Stimulated activated CD4-positive, alpha-beta T cell treated with anti-CD3 and anti-CD28 coated beads, Interleukin-12 subunit alpha, Interleukin-12 subunit beta, amount 100 ng/mL, for 24 hours (primary cell): Measurements from ENCODE around the gene A4GNT.
"Not testable (repeated sequence)": the region's sequence is repeated elsewhere in the genome, so short reads cannot be mapped to it uniquely, and the experiment has no call there.

ENCODE experiments used
- DNase-seq, 2 experiments: peaks; one replicate each; pipeline ENCODE4 v3.0.0-alpha.2; 2020; ENCODE audit warnings: low read depth in 2 of 2

The A4GNT gene

DNA sequence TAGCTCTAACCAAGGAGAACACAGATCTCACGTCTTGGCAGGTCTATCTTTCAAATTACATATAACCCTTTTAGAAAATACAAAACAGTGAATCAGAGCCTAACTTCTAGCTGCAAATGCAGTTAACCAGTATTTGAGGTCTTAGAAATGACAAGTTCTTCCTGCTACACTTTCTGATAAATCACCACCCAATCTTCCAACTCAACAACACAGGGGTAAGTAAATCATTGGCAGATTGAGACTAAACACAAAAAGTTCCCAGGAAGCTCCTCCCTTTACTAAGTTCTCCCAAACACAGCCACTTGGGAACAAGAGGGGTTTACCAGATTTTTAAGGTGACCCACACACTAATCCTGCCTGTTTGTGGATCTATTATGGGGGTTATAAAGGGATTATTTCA, at the start of gene A4GNT:
TSS of gene A4GNT (minus strand) at position 152 of the 400 bp plus-strand sequence. CDS start 1,134 bp downstream, outside the sequence.
- DNase-seq: no peak

DNA sequence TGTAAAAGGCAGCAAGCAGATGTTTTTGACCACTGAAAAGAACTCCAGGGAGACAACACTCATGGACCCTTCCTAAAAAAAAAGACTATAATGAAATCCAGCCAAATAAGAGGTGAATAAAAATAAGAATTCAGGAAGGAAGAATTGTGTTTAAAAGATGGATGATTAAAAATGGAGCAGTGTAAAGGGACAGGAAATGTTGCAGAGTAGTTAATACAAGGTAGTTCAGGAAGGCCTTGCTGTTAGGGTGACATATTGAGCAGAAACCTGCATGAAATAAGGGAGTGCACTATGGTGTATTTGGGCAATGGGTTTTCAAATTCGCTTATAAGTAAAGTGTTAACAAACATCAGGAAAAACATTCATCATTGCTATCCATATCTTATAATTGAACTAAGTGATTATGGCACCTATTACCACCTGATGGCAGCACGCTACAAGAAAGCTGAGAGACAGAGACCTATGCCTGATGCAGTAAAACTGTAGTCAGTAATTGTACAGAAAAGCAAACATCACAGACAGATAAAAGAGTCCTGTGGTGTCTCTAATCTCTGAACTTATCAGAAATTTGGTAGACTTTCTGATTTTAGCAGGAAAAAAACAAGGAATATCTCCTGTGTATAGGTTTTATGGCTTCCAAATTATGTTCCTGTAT, 48.3 kb upstream of the A4GNT start:
- DNase-seq: no peak

DNA sequence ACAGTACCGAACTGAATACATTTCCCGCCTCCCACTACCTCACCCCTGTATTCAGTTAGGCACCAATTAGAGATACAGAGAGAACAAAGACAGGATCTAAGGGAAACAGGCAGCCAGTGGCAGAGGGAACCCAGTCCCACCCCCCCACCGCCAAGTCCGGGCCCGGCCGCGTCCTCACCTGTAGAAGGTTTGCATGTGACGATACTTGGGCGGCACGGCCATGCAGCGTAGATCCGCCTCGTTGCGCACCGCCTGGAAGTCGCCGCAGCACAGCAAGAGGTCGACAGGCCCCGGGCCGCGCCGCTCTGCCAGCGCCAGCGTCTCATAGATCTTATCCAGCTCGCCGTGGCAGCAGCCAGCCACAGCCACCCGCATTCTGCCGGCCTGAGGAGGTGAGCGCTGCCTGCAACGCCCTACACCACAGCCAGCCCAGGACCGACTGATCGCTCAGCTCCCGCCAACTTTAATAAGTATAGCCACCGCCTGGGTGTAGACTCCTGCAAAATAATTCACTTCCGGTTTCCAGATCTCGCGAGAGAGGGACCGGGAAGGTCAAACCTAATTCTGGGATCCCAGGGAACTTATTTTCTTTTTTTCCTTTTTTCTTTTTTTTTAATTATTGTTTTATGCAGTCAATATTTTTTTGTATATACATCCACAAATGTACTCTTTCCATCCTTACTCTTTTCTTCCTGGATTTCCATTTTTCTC, 42.4 kb upstream of the A4GNT start, which contains the start of gene DBR1:
TSS of gene DBR1 (minus strand) at position 501 of the 711 bp plus-strand sequence. CDS start at position 375, 126 bp downstream.
- DNase-seq: peak; percentile 56 to 63

DNA sequence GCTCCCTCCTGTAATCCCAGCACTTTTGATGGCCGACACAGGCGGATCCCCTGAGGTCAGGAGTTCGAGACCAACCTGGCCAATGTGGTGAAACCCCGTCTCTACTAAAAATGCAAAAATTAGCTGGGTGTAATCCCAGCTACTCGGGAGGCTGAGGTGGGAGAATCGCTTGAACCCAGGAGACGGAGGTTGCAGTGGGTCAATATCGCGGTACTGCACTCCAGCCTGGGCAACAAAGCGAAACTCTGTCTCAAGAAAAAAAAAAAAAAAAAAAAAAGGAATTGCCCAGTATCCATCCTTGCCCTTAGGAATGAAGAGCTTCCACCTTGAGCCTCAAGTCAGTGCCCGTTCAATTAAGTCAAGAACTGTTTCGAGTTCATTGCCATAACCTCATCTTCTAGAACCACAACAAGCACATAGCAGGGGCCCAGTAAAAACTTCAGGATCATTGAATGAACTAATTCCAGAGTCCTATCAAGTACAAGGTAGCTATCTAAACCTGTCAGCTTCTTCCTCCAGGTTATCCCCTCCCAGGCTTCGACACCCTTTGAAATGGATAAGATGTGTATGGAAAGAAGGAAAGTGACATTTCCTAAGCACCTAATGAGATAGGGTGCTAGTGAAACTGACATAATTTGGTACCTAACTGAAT, 41.7 kb upstream of the A4GNT start:
- DNase-seq: no peak

DNA sequence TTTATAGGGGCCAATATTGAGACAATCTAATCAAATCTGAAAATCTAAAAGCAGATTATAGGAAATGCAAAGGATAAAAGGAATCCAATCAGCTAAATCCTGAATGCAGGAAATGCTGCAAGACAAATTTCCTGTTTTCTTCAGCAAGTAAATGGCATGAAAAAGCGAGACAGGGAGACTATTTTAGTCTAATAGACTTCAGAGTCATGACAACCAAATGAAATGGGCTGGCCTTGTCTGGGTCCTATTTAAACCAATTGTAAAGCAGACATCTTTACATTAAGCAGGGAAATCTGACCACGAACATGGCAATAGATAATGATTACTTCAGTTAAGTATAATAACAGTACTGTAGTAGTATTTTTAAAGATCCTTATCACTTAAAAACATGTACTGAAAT, 40.4 kb upstream of the A4GNT start:
- no peak for DNase-seq

DNA sequence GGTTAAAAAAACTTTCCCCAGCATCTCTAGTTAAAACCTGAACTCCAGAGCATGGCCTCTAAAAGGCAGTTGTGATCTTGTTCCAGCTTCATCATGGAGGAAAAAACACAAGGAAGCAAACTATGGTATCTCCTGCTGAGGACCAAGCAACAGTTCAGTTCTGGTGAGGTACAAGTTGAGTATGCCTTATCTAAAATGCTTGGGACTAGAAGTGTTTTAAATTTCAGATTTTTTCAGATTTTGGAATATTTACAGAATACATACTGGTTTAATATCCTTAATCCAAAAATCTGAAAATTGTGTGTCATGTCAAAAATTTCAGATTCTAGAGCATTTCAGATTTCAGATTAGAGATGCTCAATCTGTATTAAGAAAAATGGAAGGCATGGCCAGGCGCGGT, 32.9 kb upstream of the A4GNT start:
- no peak for DNase-seq

DNA sequence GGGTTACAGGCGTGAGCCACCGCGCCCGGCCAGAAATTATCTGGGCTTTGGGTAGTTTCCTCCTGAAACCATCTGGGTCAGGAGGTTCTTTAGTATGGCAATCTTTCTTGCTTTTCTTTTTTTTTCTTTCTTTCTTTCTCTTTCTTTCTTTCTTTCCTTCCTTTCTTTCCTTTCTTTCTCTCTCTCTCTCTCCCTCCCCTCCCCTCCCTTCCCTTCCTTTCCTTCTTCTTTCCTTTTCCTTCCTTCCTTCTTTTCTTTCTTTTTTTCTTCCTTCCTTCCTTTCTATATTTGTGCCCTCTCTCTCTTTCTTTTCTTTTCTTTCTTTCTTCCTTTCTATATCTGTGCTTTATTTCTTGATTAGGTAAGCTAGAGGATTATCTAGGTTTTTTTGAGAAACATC, 25.6 kb upstream of the A4GNT start:
- no peak for DNase-seq

DNA sequence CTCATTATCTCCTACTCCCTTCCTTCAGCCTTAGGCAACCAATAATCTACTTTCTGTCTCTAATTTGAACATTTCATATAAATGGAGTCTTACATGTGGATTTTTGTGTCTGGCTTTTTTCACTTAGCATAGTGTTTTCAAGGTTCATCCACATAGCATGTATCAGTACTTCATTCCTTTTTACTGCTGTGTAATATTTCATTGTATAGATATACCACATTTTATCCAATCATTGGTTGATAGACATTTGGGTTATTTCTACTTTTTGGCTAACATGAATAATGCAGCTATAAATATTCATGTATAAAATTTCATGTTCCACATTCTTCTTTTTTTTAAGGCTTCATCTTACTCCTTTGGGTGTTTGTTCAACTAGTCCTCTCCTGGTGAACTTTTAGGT, 22.3 kb upstream of the A4GNT start:
- no peak for DNase-seq

DNA sequence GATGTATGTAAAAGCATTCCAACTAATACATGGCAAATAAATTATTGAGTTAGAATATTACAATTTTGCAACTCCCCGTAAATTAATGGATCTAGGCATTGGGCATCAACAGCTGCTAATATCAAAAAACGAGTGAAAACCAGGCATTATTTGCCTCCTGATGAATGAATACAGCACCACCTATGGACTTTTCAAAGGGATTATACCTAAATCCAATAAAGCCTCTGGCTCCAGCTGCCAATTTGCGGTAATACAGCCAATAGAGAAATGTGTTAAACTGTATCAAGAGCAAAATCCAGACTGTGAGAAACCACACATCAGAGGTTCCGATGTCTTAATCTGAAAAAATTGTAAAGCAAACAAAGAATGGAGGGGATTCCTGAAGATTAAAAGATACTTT, 16.3 kb upstream of the A4GNT start:
- DNase-seq: no peak

DNA sequence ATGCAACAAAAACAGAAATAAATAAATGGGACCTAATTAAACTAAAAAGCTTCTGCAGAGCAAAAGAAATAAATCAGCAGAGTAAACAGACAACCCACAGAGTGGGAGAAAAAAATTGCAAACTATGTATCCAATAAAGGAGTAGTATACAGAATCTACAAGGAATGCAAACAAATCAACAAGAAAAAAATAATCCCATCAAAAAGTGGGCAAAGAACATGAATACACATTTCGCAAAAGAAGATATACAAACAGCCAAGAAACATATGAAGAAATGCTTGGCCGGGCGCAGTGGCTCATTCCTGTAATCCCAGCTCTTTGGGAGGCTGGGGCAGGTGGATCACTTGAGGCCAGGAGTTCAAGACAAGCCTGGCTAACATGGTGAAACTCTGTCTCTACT, 10.0 kb upstream of the A4GNT start:
- not testable (repeated sequence) for DNase-seq

DNA sequence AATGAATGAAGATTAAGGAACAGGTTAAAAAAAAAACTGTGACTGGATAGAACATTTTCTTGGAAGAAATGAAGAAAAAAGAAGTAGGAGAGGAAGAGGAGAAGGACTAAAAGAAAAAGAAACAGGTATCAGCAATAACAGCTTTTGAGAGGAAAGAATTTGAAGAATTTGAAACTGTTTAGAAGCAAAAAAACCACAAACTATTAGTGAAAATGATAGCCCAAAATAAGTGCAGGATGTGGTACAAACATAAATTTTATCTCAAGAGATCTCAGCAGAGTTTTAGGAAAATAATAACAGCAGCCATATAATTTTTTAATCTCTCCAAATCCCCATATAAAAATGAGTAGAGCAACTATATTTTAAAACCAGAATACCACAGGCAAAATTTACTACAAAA, 8.8 kb upstream of the A4GNT start:
- DNase-seq: no peak

DNA sequence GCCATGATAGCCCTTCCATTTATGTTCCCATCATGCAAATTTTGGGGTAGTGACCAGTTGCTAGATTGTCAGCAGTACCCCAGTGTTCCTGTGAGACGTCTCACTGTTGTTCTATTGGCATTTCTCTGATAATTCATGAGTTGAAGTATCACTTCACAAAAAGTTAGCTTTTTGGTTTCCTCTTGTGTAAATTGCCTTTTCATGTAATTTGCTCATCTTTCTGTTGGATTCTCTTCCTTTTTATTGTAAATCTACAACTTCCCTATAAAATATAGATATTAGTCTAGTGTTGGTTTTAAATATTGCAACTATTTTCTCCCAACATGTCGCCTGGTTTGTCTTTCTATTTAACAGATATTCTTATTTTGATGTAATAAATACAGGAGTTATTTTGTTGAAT, 7.5 kb upstream of the A4GNT start:
- DNase-seq: no peak

DNA sequence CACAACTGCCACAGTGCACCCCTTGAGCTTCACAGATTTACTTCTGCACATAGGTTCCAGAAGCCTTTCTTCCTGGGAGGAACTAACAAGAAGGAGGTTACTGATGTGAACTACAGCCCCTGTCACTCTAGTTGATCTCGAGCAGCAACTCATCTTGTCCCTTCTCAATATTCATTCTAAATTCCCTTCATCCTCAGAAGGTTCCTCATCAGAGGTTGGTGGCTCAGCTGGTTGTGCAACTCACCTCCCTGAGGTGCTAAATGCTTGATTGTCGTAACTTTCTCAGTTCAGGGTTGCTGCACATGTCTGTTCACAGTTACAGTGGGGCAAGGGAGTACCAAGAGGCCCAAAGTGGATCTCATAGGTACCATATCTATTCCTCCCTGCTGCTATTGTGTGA, 5.7 kb upstream of the A4GNT start:
- no peak for DNase-seq

DNA sequence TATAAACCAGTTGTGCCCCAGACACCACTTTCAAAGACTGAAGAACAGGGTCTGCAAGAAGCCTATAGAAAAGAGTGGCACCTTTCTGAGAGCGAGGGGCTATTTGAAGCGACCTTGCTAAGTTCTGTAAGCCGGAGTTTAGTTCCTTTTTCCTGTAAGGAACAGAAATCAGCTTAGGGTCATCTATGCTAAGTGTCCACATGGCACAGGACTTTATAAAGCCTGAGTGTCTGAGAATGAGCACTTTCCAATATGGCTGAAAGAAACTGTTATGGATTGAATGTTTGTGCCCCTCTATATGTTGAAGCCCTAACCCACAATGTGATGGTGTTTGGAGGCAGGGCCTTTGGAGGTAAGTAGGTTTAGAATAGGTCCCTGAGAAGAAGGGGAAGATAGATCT, 4.0 kb upstream of the A4GNT start:
- no peak for DNase-seq

DNA sequence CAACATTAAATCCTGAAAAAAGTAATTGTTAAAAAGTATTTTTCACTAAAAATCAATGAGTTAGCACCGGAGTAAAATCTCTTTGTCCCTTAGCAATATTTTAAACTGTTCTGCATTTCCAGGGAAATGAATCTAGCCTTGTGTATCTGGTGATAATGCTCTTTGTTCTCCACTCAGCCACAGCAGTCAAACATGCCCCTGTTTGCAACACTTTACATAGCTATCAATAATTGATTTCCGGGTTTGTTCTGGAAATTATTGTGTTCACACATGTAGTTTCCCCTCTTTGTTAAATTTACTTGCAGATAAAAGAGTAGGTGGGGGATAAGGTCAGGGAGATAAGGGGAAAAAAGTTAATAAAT, 3.6 kb upstream of the A4GNT start:
- DNase-seq: no peak

DNA sequence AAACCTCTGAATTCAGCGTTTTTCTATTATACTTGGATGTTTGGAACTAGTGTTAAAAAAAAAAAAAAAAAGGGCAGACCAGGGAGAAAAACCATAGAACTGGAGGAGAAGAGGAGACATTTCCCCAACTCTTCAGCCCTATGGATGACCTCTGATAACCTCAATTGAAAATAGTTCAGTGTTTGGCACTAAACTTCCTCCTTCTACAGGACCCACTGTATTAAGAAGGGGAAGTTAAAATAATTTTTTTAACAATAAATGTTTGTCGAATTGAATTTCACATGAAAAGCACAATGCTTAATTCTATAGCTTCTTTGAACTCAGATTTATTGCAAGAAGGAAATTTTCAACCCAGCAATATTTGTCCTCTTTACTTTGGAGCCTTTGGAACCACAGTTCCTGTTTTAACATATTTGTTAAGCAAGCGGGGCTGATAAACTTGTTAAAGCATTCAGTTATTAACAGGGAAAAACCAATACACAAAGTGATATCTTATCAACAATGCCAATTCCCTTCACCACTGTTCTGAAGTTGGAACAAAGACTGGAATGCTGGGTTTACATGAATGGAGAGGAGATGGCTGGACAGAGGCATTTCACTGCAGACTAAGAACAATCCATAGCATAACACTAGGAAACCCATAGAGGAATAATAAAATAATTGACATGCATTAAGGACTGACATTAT, 3.1 kb upstream of the A4GNT start:
- no peak for DNase-seq

DNA sequence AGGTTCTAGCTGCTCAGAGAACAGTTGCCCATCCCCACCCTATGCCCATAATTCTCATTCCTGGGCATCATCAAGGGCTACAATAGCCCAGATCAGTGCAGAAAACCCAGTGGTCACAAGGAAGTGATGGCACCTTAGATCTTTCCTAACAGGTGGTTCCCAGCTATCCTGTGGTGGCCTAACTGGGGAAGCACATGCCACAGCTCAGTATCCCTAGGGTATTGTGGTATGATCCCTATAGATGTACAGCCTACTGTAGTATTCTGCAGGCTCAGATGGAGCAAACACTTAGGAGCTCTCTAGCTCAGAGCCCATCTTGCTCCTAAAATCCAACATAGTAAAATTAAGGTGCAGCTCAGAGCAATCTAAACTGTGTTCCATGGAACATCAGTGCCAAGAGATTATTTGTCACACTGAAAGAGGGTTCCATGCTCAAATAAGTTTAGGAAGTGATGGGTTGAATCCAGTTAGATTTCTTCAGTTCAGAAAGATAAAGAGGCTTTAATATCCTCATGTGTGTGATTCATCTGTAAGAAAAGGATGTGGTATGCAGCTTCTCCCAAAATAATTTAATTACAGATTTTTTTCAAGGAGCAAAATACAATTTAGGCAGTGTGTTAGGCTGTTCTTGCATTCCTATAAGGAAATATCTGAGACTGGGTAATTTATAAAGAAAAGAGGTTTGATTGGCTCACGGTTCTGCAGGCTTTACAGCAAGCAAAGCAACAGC, 4.4 kb downstream of the A4GNT start:
- no peak for DNase-seq

DNA sequence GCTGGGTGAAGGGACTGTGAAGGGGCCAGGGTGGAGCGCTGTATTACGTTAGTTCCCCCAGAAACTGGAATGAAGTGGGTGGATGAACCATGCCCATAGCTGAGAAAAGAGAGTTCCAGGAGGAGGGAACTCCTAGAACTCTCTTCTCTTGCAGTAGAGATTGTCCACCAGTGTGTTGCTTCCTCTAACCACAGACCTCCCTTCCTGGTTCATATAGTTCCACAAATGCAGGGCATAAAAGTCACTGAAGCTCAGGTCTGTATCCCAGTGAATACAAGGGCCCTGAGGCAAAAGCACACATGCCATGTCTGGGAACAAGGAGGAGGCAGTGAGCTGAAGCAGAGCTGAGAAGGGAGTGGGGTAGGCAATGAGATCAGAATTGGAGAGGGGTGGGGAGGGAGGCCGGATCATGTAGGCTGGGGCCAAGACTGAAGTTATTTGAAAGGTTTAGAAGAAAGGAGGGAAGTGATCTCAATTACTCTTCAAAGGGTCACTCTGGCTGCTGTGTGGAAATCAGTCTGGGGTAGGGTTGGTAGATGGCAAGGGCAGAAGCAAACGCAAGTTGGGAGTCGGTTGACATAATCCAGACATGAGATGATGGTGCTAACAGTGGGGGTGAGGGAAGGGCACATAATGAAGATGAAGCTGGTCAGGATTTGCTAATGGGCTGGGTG, 6.5 kb downstream of the A4GNT start:
- no peak for DNase-seq

DNA sequence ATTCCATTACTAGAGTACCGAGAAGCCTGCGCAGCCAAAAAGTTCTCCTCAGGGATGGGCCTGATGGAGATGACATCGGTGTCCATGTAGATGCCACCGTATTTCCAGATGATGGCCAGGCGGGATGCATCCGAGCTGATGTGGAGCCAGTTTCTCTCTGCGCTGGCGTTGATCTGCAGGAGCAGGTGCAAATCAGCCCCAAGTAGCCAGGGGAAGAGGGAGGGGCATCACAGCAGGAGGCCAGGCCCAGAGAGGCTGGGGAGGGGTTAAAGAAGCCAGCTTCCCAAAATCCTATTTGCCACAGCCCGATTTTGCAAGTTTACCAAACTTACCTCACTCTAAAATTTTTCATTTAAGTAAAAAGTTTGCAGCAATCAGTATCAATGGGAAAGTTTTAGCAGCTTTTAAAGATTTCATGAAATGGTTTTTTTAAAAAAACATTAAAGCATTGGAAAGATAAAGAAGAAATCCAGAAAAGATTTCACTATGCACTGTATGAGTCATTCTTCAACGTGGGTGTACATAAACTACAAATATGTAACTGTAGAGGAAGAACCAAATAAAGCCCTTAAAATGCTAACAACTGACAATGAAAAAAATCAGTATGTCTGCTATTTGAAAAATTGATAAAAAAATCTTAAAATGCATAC, 7.4 kb downstream of the A4GNT start:
- DNase-seq: no peak

DNA sequence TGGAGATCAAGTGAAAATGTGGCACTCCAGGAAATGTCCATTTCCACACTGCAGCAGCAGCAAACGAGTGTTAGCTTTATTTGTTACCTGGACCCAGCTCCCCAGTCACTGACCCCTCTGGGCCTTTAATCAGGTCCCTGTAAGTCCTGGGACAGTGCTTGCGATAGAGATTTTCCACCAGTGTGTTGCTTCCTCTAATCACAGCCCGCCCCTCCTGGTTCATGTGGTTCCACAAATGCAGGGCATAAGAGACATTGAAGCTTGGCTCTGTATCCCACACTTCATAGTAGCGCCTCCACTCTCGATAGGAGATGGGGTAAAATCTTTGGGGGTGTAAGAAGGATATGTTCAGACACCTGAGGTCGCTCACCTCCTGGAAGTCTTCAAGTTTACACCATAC, 8.0 kb downstream of the A4GNT start:
- no peak for DNase-seq

DNA sequence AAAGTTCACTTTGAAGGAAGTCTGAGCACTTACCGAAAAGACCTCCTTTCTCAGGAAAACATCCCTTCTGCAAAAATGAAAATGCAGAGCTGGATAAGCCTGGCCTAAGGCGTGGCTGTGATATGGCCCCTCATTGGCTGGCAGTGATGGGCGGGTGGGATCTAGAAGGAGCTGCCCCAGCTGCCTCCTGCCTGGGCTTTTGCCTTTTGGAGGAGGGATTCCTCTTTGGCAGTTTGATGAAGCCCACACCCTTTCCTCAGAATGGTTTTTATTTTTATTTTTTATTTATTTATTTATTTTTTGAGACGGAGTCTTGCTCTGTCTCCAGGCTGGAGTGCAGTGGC, 12.8 kb downstream of the A4GNT start:
- DNase-seq: no peak
